Fibroblast of gingiva (primary cell): ENCODE data around the gene FXYD2.
"Not testable (repeated sequence)": the region's sequence is repeated elsewhere in the genome, so short reads cannot be mapped to it uniquely, and the experiment has no call there.

Experiments used
- DNase-seq: peaks from one replicate; pipeline ENCODE4 v3.0.0-alpha.2; 2011; ENCODE audit warnings: low read depth

FXYD2 gene

GRCh38 chr11:117820516-117820915, 4.0 kb downstream of the FXYD2 start:
- DNase-seq: no peak

GRCh38 chr11:117820071-117820470, 4.5 kb downstream of the FXYD2 start:
- no peak for DNase-seq

GRCh38 chr11:117819096-117820040, 5.2 kb downstream of the FXYD2 start:
- peak; percentile 15 for DNase-seq

- no peak for DNase-seq
These were observed 6.3 kb downstream of the FXYD2 start for GRCh38 chr11:117818041-117818873.

- DNase-seq: peak; percentile 43
These were observed 7.0 kb downstream of the FXYD2 start for GRCh38 chr11:117817368-117818040.

- DNase-seq: no peak
These were observed 7.6 kb downstream of the FXYD2 start for GRCh38 chr11:117816846-117817367.

GRCh38 chr11:117816151-117816741, 8.3 kb downstream of the FXYD2 start:
- no peak for DNase-seq

GRCh38 chr11:117815262-117815803, 9.2 kb downstream of the FXYD2 start:
- no peak for DNase-seq

- DNase-seq: no peak
These were observed 9.7 kb downstream of the FXYD2 start for GRCh38 chr11:117814766-117815261.

- no peak for DNase-seq
These were observed 10.3 kb downstream of the FXYD2 start for GRCh38 chr11:117814204-117814765.

GRCh38 chr11:117810056-117810451, 14.5 kb downstream of the FXYD2 start:
- not testable (repeated sequence) for DNase-seq

GRCh38 chr11:117809236-117810055, 15.1 kb downstream of the FXYD2 start:
- peak; percentile 47 for DNase-seq

- DNase-seq: no peak
These were observed 15.8 kb downstream of the FXYD2 start for GRCh38 chr11:117808784-117809183.

- peak; percentile 40 for DNase-seq
These were observed 16.8 kb downstream of the FXYD2 start for GRCh38 chr11:117807482-117808327.

- no peak for DNase-seq
These were observed 17.7 kb downstream of the FXYD2 start for GRCh38 chr11:117806846-117807245.

GRCh38 chr11:117805045-117805444, 19.5 kb downstream of the FXYD2 start:
- DNase-seq: no peak

GRCh38 chr11:117803896-117804295, 20.6 kb downstream of the FXYD2 start:
- DNase-seq: no peak

GRCh38 chr11:117799634-117800033, 24.9 kb downstream of the FXYD2 start:
- no peak for DNase-seq
